Neutrophil (primary cell): Measurements from ENCODE around the gene HAUS5.

Source experiments
- H3K27ac ChIP-seq: fragments of 200-600 bp; sonication (generic); 2 replicates; pipeline ENCODE4 v1.5.1; 2016; ENCODE audit warnings: mild to moderate bottlenecking, moderate library complexity
- H3K27me3 ChIP-seq: fragments of 200-600 bp; sonication (generic); 2 replicates; pipeline ENCODE4 v1.6.0; 2016; ENCODE audit warnings: mild to moderate bottlenecking
- H3K36me3 ChIP-seq: fragments of 200-600 bp; sonication (generic); 2 replicates; pipeline ENCODE4 v1.5.1; 2017
- H3K4me1 ChIP-seq, 2 experiments: fragments of 200-600 bp in 1 of 2; sonication (generic) in 1 of 2; 1 replicate in 1 of 2; 2 replicates in 1 of 2; pipeline versions ENCODE4 v1.5.1 to v1.6.1; 2013 to 2016; ENCODE audit warnings: low read depth in 1 of 2, low read length in 1 of 2, mild to moderate bottlenecking in 1 of 2, moderate library complexity in 1 of 2; ENCODE audit not compliant: control insufficient read depth in 1 of 2, insufficient read depth in 1 of 2
- H3K4me3 ChIP-seq, 2 experiments: fragments of 200-600 bp in 1 of 2; sonication (generic) in 1 of 2; 1 replicate in 1 of 2; 2 replicates in 1 of 2; pipeline ENCODE4 v1.5.1; 2013 to 2016; ENCODE audit warnings: low read depth in 1 of 2, low read length in 1 of 2, mild to moderate bottlenecking in 1 of 2, moderate library complexity in 1 of 2
- H3K9me3 ChIP-seq: fragments of 200-600 bp; sonication (generic); 2 replicates; pipeline ENCODE4 v1.5.1; 2016
- TF ChIP-seq, protein P1 (sequence below): fragments of 200-600 bp; sonication (generic); IDR thresholded peaks from 2 replicates; pipeline ENCODE4 v1.5.1; 2016; ENCODE audit warnings: antibody characterized with exemption

Gene HAUS5

DNA sequence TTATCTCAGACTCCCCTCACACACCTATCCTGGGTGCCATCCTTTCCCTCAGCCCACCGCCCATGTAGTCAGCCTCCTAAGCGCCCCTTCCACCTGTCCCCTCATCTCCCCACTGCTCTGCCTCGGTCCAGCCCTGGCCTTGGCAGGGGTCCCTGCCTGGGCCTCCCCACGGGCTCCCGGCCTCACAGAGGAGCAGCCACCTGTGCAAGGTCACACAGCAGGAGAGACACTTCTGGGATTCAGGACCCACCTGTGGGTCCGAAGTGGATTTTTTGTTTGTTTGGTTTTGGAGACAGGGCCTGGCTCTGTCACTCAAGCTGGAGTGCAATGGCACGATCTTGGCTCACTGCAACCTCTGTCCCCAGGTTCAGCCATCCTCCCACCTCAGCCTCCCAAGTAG, 53.1 kb downstream of the HAUS5 start:
- TF ChIP-seq, protein P1, sequence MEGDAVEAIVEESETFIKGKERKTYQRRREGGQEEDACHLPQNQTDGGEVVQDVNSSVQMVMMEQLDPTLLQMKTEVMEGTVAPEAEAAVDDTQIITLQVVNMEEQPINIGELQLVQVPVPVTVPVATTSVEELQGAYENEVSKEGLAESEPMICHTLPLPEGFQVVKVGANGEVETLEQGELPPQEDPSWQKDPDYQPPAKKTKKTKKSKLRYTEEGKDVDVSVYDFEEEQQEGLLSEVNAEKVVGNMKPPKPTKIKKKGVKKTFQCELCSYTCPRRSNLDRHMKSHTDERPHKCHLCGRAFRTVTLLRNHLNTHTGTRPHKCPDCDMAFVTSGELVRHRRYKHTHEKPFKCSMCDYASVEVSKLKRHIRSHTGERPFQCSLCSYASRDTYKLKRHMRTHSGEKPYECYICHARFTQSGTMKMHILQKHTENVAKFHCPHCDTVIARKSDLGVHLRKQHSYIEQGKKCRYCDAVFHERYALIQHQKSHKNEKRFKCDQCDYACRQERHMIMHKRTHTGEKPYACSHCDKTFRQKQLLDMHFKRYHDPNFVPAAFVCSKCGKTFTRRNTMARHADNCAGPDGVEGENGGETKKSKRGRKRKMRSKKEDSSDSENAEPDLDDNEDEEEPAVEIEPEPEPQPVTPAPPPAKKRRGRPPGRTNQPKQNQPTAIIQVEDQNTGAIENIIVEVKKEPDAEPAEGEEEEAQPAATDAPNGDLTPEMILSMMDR, result no peak
- peaks cover 13% of the 10 kb centered on the region for H3K36me3 ChIP-seq
- H3K4me3 ChIP-seq, result no peak overlapping the region
- H3K27me3 ChIP-seq, result peaks cover 21% of the 10 kb centered on the region
- H3K9me3 ChIP-seq, result no peaks in the 10 kb centered on the region
- H3K4me1 ChIP-seq, result no peaks in the 10 kb centered on the region
- no peak overlapping the region for H3K27ac ChIP-seq

DNA sequence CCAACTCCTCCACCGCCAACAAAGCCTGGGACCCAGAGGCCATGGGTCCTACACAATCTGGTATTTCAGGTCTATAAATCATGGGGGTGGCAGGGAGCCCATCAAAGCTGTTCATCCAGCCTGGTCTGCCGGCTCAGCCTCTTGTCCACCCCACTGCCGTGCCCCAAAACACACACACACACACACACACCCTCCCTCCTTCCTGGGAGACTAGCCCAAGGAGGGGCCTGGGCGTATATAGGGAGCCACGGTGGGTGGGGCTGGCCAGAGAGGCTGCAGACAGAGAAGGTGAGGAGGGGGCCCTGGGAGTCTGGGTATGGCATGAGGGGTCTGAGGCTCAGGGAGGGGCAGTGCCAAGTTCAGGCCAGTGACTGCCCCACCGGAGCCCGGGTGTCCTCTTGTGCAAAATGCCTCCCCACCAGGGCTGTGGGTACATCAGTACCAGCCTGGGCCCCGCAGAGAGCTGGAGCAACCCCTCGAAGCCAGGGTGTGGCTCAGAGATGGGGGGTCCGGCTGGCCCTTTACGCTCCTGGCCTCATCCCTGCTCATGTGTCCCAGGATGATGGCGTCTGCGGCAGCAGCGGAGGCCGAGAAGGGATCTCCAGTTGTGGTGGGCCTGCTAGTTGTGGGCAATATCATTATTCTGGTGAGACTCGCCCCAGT, 53.8 kb downstream of the HAUS5 start, which contains the start of gene UPK1A:
TSS of gene UPK1A (plus strand) at position 267 of the 663 bp plus-strand sequence. CDS start at position 563, 296 bp downstream.
- Histone ChIP-seq H3K36me3 (peaks cover 8% of the 10 kb centered on the region), H3K4me3 (no peak within 1 kb of the TSS), H3K4me1 (no peaks in the 10 kb centered on the region), H3K27ac (no peak within 1 kb of the TSS), H3K27me3 (peaks cover 29% of the 10 kb centered on the region), H3K9me3 (no peaks in the 10 kb centered on the region)
- TF ChIP-seq, protein P1, result no peak

DNA sequence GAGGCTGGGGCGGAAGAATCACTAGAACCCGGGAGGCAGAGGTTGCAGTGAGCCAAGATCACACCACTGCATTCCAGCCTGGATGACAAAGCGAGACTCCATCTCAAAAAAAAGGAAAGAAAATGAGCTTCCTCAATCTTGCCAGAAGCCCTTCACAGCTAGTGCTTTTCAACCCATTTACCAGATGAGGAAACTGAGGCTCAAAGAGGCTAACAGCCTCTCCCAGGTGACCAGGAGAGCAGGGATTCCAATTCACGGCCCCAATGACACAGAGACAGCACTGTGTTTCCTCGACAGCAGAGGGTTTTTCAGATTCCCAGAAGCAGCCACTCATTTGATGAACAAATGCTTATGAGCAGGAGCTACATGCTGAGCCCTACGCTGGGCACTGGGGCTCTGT, 57.0 kb downstream of the HAUS5 start:
- peaks cover 7% of the 10 kb centered on the region for H3K36me3 ChIP-seq
- no peak overlapping the region for H3K4me3 ChIP-seq
- no peak overlapping the region for H3K27ac ChIP-seq
- no peaks in the 10 kb centered on the region for H3K4me1 ChIP-seq
- TF ChIP-seq, protein P1, result no peak
- H3K27me3 ChIP-seq, result peaks cover 61% of the 10 kb centered on the region
- no peaks in the 10 kb centered on the region for H3K9me3 ChIP-seq

DNA sequence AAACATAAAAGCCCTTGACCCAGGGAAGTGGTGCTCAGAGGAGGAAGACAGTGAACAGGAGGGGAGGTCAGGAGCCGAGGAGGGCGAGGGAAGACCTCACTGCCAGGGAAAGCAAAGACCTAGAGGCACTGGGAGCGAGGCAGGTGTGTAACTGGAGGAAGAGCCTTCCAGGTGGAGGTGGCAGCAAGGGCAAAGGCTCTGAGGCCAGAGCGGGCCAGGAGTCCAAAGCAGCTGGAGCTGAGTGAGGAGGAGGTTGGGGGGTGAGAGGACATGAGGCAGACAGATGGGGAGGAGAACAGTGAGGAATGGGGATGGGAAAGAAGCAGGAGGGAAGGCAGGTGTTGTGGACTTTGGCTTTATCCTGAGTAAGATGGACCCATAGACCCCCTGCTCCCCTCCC, 57.4 kb downstream of the HAUS5 start:
- Histone ChIP-seq H3K27me3 (peaks cover 65% of the 10 kb centered on the region), H3K27ac (no peak overlapping the region), H3K9me3 (no peaks in the 10 kb centered on the region), H3K36me3 (peaks cover 7% of the 10 kb centered on the region), H3K4me1 (no peaks in the 10 kb centered on the region), H3K4me3 (no peak overlapping the region)
- TF ChIP-seq, protein P1, result no peak

DNA sequence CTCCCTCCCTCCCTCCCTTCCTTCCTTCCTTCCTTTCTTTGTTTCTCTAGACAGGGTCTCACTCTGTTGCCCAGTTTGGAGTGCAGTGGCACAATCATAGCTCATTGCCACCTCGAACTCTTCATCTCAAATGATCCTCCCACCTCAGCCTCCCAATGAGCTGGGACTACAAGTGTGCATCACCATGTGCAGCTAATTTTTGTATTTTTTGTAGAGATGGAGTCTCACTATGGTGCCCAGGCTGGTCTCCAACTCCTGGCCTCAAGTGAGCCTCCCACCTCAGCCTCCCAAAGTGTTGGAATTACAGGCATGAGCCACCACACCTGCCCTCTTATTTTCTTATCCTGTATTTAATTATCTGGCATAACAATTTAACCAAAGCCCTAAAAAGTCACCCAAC, 58.2 kb downstream of the HAUS5 start:
- Histone ChIP-seq H3K4me1 (no peaks in the 10 kb centered on the region), H3K36me3 (peaks cover 1% of the 10 kb centered on the region), H3K27me3 (peaks cover 72% of the 10 kb centered on the region), H3K27ac (no peak overlapping the region), H3K4me3 (no peak overlapping the region), H3K9me3 (no peaks in the 10 kb centered on the region)
- TF ChIP-seq, protein P1, result no peak
